ENCODE results near the gene PLCB2.

Gene PLCB2

GRCh38 chr15:40282869-40283614 is 24.7 kb downstream of the PLCB2 start, which contains the start of gene ANKRD63:
Gene ANKRD63 (minus strand): TSS chr15:40283064. CDS start chr15:40282586, 478 bp downstream.
- peak; percentile 57 for DNase-seq

- peak; percentile 74 for DNase-seq
Observed at GRCh38 chr15:40282147-40282868, 25.4 kb downstream of the PLCB2 start.

GRCh38 chr15:40281801-40282146 is 26.0 kb downstream of the PLCB2 start:
- no peak for DNase-seq

GRCh38 chr15:40281057-40281800 is 26.5 kb downstream of the PLCB2 start:
- DNase-seq: no peak

GRCh38 chr15:40280260-40281056 is 27.3 kb downstream of the PLCB2 start:
- no peak for DNase-seq

GRCh38 chr15:40279437-40280141 is 28.1 kb downstream of the PLCB2 start:
- peak; percentile 59 for DNase-seq

- DNase-seq: no peak
Observed at GRCh38 chr15:40278026-40278425, 29.7 kb downstream of the PLCB2 start.

- DNase-seq: no peak
Observed at GRCh38 chr15:40277471-40277870, 30.3 kb downstream of the PLCB2 start.

- no peak for DNase-seq
Observed at GRCh38 chr15:40276927-40277326, 30.8 kb downstream of the PLCB2 start.

- no peak for DNase-seq
Observed at GRCh38 chr15:40275954-40276353, 31.8 kb downstream of the PLCB2 start.

GRCh38 chr15:40275523-40275922 is 32.2 kb downstream of the PLCB2 start:
- DNase-seq: no peak

- peak; percentile 83 for DNase-seq
Observed at GRCh38 chr15:40274350-40275274, 33.1 kb downstream of the PLCB2 start.

GRCh38 chr15:40273428-40273827 is 34.3 kb downstream of the PLCB2 start:
- no peak for DNase-seq

GRCh38 chr15:40272485-40273056 is 35.2 kb downstream of the PLCB2 start:
- no peak for DNase-seq

- no peak for DNase-seq
Observed at GRCh38 chr15:40271685-40272484, 35.9 kb downstream of the PLCB2 start.

- no peak for DNase-seq
Observed at GRCh38 chr15:40270246-40270995, 37.3 kb downstream of the PLCB2 start.

- peak; percentile 14 for DNase-seq
Observed at GRCh38 chr15:40269604-40270003, 38.1 kb downstream of the PLCB2 start.

- no peak for DNase-seq
Observed at GRCh38 chr15:40267670-40268069, 40.1 kb downstream of the PLCB2 start.

GRCh38 chr15:40266828-40267304 is 40.9 kb downstream of the PLCB2 start:
- no peak for DNase-seq

Measured in RPMI8226 (cell line).